A673 (cell line): Measurements from ENCODE around the gene LRRC25. TPM values are rescaled to one million over a fixed set of nuclear protein-coding genes. Genes with fewer than 3 reads are reported as not detected.

Experiments used
- BruUV-seq: library from RNA; stranded (reverse); fragments of 400-500 nt; replicated peaks from 2 replicates; lab custom pipeline; 2021; lab: Mats Ljungman, UMichigan
- CTCF ChIA-PET: fragments of 300-600 bp; sonication (Branson Sonifier 250); formaldehyde crosslinking; loops from one replicate; lab custom pipeline; 2022; ENCODE audit warnings: antibody characterized with exemption; lab: Charles Lee
- POLR2A ChIA-PET: fragments of 300-600 bp; sonication (Branson Sonifier 250); formaldehyde crosslinking; loops from one replicate; lab custom pipeline; 2022; ENCODE audit warnings: antibody characterized with exemption; ENCODE audit not compliant: low non-redundant PET; lab: Charles Lee
- DNase-seq: peaks from one replicate; pipeline ENCODE4 v3.0.0-alpha.2; 2015; ENCODE audit warnings: low spot score
- H3K27ac ChIP-seq: fragments of 200-600 bp; sonication (generic); 2 replicates; pipeline ENCODE4 v1.5.1; 2016; ENCODE audit warnings: mixed run types, low read depth, mild to moderate bottlenecking, mixed read lengths, antibody characterized with exemption, low read length; ENCODE audit not compliant: poor library complexity, severe bottlenecking
- H3K27me3 ChIP-seq: fragments of 200-600 bp; sonication (generic); replicated peaks from 2 replicates; pipeline ENCODE4 v1.6.1; 2017; ENCODE audit warnings: mixed run types, low read depth, mild to moderate bottlenecking, mixed read lengths, antibody characterized with exemption, low read length; ENCODE audit not compliant: insufficient read depth, poor library complexity
- H3K36me3 ChIP-seq: fragments of 200-600 bp; sonication (generic); 2 replicates; pipeline ENCODE4 v1.6.1; 2016; ENCODE audit warnings: mixed run types, mild to moderate bottlenecking, mixed read lengths, antibody characterized with exemption, low read length; ENCODE audit not compliant: insufficient read depth, poor library complexity, severe bottlenecking
- H3K4me1 ChIP-seq: fragments of 200-600 bp; sonication (generic); 2 replicates; pipeline ENCODE4 v1.6.1; 2017; ENCODE audit warnings: mixed run types, mild to moderate bottlenecking, mixed read lengths, antibody characterized with exemption, low read length; ENCODE audit not compliant: insufficient read depth, poor library complexity, severe bottlenecking
- H3K4me3 ChIP-seq: fragments of 200-600 bp; sonication (generic); 2 replicates; pipeline ENCODE4 v1.5.1; 2016; ENCODE audit warnings: low read depth, mixed run types, mild to moderate bottlenecking, mixed read lengths, low read length; ENCODE audit not compliant: poor library complexity, severe bottlenecking
- H3K9me3 ChIP-seq: fragments of 200-600 bp; sonication (generic); 2 replicates; pipeline ENCODE4 v1.6.1; 2016; ENCODE audit warnings: mixed run types, low read depth, mild to moderate bottlenecking, mixed read lengths, antibody characterized with exemption, low read length; ENCODE audit not compliant: poor library complexity, severe bottlenecking
- EZH2 ChIP-seq: fragments of 200-600 bp; sonication (generic); IDR thresholded peaks from 2 replicates; pipeline ENCODE4 v1.6.1; 2017; ENCODE audit warnings: borderline replicate concordance, low read depth, mild to moderate bottlenecking, mixed read lengths, antibody characterized with exemption, low read length; ENCODE audit not compliant: poor library complexity, severe bottlenecking
- intact Hi-C: fragments of 100-400 bp; cut with micrococcal nuclease; formaldehyde crosslinking; loops from one replicate; pipeline ENCODE4 v1.10.0; 2022; ENCODE audit not compliant: unreplicated experiment
- total RNA-seq: library from RNA; stranded (reverse); gene quantifications from 2 replicates; pipeline ENCODE4 v1.2.3, GENCODE V29; 2021
- TF ChIP-seq, protein P1 (sequence below): fragments of 300-800, 200-600 bp; sonication (generic); conservative IDR thresholded peaks from 2 replicates; pipeline ENCODE4 v1.5.1; 2017; ENCODE audit warnings: low read depth, mild to moderate bottlenecking, antibody characterized with exemption, low read length, moderate library complexity, mixed read lengths

LRRC25 gene
- total RNA-seq, 1 experiment from 2014 or later, result not detected

DNA sequence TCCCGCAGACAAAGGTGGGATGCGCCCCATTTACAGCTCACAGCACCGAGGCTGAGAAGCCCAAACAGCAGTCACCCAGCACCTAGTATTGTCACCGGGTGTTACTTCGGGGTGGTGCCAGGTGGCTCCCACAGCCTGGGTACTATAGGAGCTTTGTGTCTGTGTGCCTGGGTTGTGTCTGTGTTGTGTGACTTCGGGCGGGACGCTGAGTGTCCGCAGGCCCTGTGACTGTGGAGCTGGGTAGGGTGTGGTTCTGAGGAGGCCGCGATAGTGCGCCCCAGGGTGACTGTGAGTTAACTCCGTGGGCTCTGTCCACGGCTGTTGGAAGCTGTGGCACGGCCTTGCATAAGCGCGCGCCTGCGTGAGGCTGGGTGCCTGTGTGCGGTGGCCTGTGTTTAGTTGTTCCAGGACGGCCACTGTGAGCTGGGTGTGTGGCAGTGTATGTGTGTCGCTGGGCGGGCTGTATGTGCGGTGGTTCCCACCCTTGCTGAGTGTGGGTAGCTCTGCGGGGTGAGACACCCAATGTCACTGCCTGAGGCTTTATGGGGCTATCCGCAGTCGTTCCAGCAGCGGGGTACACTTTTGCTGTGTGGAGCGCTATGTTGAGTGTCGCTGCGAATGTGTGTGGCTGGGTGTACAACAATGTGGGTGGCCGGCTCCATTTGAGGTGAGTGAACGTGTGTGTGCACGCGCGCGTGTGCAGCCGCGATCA is 21.2 kb upstream of the LRRC25 start:
- ChIA-PET CTCF (interaction anchor here (0.9 to 1.2 kb wide), 2 partner anchors 10 kb away, joined by 5 to 6 read pairs; no protein-coding TSS in a partner anchor), POLR2A (interaction anchor here (0.7 to 1.8 kb wide), 2 partner anchors 112 to 138 kb away, joined by 3 to 24 read pairs; partner anchors contain the start of gene JUND)
- H3K27ac ChIP-seq, result peak overlapping the region; percentile 99
- TF ChIP-seq, protein P1, sequence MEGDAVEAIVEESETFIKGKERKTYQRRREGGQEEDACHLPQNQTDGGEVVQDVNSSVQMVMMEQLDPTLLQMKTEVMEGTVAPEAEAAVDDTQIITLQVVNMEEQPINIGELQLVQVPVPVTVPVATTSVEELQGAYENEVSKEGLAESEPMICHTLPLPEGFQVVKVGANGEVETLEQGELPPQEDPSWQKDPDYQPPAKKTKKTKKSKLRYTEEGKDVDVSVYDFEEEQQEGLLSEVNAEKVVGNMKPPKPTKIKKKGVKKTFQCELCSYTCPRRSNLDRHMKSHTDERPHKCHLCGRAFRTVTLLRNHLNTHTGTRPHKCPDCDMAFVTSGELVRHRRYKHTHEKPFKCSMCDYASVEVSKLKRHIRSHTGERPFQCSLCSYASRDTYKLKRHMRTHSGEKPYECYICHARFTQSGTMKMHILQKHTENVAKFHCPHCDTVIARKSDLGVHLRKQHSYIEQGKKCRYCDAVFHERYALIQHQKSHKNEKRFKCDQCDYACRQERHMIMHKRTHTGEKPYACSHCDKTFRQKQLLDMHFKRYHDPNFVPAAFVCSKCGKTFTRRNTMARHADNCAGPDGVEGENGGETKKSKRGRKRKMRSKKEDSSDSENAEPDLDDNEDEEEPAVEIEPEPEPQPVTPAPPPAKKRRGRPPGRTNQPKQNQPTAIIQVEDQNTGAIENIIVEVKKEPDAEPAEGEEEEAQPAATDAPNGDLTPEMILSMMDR, result no peak
- TF ChIP-seq EZH2, result no peak
- H3K27me3 ChIP-seq, result no peaks in the 10 kb centered on the region
- no peaks in the 10 kb centered on the region for H3K36me3 ChIP-seq
- DNase-seq, result peak; percentile 73
- peak overlapping the region; percentile 88 for H3K4me3 ChIP-seq
- intact Hi-C loops, result loop anchor here (5.0 kb wide), 1 partner anchor 216 kb away; the partner anchor contains the start of gene RAB3A
- H3K4me1 ChIP-seq, result peaks cover 81% of the 10 kb centered on the region
- H3K9me3 ChIP-seq, result no peaks in the 10 kb centered on the region
- BruUV-seq, result no TSS peak

DNA sequence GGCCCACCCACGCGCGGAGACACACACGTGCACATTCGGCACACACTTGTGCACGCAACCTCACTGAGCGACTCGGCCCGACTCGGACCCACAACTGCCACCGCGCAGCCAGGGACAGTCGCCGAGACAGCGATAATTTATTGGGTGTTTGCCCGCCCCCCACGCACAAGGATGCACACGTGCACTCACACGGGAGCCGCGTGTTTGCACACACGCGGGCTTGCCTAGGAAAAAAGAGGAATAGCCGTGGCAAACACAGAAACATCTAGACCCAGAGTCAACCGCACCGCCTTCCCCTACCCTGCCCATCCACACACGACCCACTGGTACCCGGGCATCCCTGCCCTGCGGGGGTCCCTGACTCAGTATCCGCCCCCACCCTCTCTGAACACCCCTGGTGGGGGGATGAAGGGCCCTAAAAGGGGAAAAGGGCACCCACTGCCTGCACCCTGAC is 20.6 kb upstream of the LRRC25 start:
- BruUV-seq, result no TSS peak
- TF ChIP-seq, protein P1, result no peak
- no peak for TF ChIP-seq EZH2
- Histone ChIP-seq H3K4me3 (no peak overlapping the region), H3K27ac (peak overlapping the region; percentile 99), H3K9me3 (no peaks in the 10 kb centered on the region), H3K36me3 (no peaks in the 10 kb centered on the region), H3K4me1 (peaks cover 76% of the 10 kb centered on the region), H3K27me3 (no peaks in the 10 kb centered on the region)
- no peak for DNase-seq
- CTCF ChIA-PET, result interaction anchor here (0.9 to 2.3 kb wide), 3 partner anchors 11 to 139 kb away, joined by 5 to 13 read pairs (median 12); no protein-coding TSS in a partner anchor
- intact Hi-C loops, result loop anchor here (5.0 kb wide), 1 partner anchor 216 kb away; the partner anchor contains the start of gene RAB3A
- POLR2A ChIA-PET, result interaction anchor here (0.9 to 1.8 kb wide), 2 partner anchors 47 to 137 kb away, joined by 3 to 24 read pairs; partner anchors contain the start of gene JUND

DNA sequence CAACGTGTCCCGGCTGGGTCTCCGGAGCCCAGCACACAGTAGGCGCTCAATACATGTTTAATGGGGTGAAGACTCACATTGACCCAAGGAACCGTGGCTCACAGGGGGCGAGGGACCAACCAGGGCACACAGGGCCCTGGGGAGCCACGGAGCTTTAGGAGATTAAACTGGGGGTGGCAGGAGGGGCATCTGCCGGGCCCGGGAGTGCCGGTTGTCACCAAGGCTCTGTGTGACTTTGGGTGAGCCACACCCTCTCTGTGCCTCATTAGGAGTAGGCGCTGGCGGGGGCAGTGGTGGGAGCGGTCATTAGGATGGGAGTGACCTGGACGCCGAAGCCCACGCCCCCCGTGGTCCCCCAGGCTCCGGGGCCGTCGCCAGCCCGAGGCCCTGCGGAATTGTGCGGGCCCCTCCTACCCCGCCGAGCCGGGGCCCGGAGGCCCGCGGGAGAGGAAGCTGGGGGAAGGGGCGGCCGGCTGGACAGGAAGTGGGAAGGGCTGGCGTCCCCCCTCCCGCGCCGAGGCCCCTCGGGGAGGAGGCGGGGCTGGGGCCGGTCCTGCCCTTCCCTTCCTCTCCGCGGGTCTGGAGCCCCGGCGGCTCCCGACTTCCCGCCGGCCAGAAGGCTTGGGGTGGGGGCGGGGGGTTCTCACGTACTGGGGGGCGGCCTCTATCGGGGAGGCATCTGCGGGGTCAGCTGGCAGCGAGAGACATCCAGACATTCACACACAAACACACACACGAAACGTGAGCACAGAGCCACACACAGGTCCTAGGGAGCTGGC is 20.0 kb upstream of the LRRC25 start:
- peak overlapping the region; percentile 99 for H3K27ac ChIP-seq
- CTCF ChIA-PET, result interaction anchor here (0.9 to 2.3 kb wide), 3 partner anchors 12 to 138 kb away, joined by 5 to 13 read pairs (median 12); no protein-coding TSS in a partner anchor
- peaks cover 69% of the 10 kb centered on the region for H3K4me1 ChIP-seq
- H3K9me3 ChIP-seq, result no peaks in the 10 kb centered on the region
- TF ChIP-seq, protein P1, result no peak
- TF ChIP-seq EZH2, result no peak
- no peaks in the 10 kb centered on the region for H3K36me3 ChIP-seq
- POLR2A ChIA-PET, result interaction anchor here (0.5 to 1.8 kb wide), 3 partner anchors 31 to 136 kb away, joined by 3 to 24 read pairs (median 7); partner anchors contain the start of gene JUND
- no TSS peak for BruUV-seq
- no peaks in the 10 kb centered on the region for H3K27me3 ChIP-seq
- intact Hi-C loops, result loop anchor here (2.0 to 5.0 kb wide), 2 partner anchors 137 to 215 kb away; partner anchors contain the start of genes JUND and RAB3A
- DNase-seq, result peak; percentile 95
- peak overlapping the region; percentile 26 for H3K4me3 ChIP-seq
